ENCODE measurements around the gene RASSF4.

Gene RASSF4

DNA sequence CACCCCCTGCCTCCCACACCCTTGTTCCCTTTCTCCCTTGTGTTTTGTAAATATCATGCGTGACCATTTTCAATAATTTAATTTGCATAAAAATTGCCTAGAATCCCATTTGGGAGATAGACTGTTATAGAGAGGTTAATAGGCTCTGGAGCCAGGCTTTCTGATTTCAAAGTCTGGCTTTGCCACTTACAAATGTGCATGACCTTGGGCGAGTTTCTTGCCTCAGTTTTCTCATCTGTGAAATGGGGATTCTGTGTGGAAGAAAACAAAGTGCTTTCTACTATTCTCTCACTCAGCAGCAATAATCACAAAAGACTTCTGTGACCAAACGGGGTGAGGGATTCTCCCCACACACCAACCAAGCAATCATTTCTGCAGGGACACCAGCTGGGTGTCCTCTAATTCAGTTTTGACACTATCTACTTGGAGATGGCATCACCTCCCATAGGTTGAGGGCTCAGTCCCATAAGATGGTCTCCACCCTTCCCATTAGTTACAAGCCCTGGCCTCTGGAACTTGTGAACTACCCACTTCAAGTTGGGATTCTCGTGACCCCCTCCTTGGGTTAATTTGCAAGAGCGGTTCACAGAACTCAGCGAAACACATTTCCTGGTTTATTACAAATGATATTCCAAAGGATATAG lies 37.6 kb downstream of the RASSF4 start:
- TF ChIP-seq, protein P1, sequence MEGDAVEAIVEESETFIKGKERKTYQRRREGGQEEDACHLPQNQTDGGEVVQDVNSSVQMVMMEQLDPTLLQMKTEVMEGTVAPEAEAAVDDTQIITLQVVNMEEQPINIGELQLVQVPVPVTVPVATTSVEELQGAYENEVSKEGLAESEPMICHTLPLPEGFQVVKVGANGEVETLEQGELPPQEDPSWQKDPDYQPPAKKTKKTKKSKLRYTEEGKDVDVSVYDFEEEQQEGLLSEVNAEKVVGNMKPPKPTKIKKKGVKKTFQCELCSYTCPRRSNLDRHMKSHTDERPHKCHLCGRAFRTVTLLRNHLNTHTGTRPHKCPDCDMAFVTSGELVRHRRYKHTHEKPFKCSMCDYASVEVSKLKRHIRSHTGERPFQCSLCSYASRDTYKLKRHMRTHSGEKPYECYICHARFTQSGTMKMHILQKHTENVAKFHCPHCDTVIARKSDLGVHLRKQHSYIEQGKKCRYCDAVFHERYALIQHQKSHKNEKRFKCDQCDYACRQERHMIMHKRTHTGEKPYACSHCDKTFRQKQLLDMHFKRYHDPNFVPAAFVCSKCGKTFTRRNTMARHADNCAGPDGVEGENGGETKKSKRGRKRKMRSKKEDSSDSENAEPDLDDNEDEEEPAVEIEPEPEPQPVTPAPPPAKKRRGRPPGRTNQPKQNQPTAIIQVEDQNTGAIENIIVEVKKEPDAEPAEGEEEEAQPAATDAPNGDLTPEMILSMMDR (IDR thresholded peaks at IDR 0.05; ENCODE audit: low read depth, low read length) = no peak
- H3K4me3 ChIP-seq (ENCODE audit: low read depth, low read length) = no peak overlapping the region
- no peak for DNase-seq (ENCODE audit: low read depth, low spot score)
- in situ Hi-C loops (cut with HindIII; ENCODE audit: low sequenced_read_pairs) = no loop called here

DNA sequence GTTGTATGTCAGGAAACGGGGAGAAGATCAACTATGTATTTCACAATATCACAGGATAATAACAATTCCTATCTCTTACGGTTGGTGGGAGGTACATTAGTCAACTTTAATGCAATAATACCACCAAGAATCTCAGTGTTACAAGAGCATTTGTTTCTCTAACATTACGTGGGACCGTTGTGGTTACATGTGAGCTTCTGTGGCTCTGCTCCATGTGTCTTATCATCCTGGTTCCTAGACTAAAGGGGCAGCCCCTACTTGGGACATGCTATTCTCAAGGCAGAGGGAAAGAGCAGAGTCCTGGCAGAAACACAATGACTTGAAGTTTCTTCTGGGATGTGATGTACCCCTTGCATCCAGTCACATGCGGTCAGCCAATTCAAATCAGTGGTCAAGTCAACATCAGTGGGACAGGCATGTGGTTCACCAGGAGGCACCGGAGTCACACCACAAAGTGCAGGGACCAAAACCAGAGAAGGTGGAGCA lies 38.6 kb downstream of the RASSF4 start:
- peak; percentile 27 for DNase-seq (ENCODE audit: low read depth, low spot score)
- H3K4me3 ChIP-seq (ENCODE audit: low read depth, low read length) = no peak overlapping the region
- TF ChIP-seq, protein P1 (IDR thresholded peaks at IDR 0.05; ENCODE audit: low read depth, low read length) = no peak
- in situ Hi-C loops (cut with HindIII; ENCODE audit: low sequenced_read_pairs) = no loop called here

DNA sequence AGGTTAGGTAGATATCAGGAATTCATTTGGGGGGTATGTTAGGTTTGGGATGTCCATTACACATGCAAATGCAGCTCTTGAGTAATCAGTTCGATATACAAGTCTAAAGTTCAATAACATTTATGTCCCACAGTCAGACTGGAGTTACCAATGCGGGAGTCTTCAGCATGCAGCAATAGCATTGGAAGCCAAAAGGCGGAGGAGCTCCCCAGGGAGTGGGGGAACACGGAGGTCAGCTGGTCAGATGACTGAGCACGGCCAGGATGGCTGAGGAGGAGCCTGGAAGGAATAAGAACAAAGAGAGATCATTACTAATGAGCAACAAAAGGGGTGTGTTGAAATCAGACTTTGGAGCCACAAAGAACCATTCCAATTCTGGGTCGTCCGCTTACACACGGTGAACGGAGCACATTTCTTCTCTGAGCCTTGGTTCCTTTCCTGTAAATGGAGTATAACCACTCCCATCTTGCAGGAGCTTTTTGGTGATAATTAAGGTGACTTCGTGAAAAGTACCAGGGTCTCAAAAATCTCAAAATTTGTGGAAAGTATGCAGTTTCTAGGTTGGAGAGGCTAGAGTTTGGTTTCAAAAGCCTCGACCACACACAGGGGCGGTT lies 40.6 kb downstream of the RASSF4 start:
- DNase-seq (ENCODE audit: low read depth, low spot score) = peak; percentile 61
- TF ChIP-seq, protein P1 (IDR thresholded peaks at IDR 0.05; ENCODE audit: low read depth, low read length) = no peak
- H3K4me3 ChIP-seq (ENCODE audit: low read depth, low read length) = peak overlapping the region; percentile 54
- in situ Hi-C loops (cut with HindIII; ENCODE audit: low sequenced_read_pairs) = no loop called here

DNA sequence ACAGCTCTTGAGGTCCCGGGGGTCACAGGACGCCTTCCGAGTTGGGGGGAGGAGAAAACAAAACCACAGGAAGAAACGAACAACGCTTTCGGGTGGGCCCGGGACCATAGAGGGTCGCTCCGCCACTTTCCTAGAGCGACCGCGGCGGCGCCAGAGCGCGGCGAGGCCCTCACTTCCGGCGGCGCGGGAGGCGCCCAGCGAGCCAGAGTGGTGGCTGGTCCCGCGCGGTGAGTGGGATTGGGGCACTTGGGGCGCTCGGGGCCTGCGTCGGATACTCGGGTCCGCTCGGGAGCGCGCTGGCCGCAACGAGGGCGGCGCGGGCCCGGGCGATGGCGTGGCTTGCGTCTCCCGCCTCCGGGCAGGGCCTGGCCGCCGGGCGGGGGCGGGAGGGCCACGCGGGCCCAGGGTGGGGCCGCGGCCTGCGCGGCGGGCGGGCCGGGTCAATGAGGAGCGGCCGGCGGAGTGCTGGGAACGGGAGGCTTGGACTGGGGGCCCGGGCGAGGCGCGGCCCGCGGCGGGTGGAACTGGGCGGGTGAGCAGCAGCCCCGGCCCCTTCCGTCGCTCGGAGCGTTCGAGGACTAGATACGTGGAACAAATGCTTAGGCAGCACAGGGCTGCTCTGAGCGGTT lies 41.3 kb downstream of the RASSF4 start, which contains the start of gene ZNF22:
TSS of gene ZNF22 (plus strand) at position 172 of the 629 bp plus-strand sequence. CDS start 2,446 bp downstream, outside the sequence.
- DNase-seq (ENCODE audit: low read depth, low spot score) = peak; percentile 76
- in situ Hi-C loops (cut with HindIII; ENCODE audit: low sequenced_read_pairs) = no loop called here
- TF ChIP-seq, protein P1 (IDR thresholded peaks at IDR 0.05; ENCODE audit: low read depth, low read length) = no peak
- H3K4me3 ChIP-seq (ENCODE audit: low read depth, low read length) = peak within 1 kb of the TSS; percentile 54

DNA sequence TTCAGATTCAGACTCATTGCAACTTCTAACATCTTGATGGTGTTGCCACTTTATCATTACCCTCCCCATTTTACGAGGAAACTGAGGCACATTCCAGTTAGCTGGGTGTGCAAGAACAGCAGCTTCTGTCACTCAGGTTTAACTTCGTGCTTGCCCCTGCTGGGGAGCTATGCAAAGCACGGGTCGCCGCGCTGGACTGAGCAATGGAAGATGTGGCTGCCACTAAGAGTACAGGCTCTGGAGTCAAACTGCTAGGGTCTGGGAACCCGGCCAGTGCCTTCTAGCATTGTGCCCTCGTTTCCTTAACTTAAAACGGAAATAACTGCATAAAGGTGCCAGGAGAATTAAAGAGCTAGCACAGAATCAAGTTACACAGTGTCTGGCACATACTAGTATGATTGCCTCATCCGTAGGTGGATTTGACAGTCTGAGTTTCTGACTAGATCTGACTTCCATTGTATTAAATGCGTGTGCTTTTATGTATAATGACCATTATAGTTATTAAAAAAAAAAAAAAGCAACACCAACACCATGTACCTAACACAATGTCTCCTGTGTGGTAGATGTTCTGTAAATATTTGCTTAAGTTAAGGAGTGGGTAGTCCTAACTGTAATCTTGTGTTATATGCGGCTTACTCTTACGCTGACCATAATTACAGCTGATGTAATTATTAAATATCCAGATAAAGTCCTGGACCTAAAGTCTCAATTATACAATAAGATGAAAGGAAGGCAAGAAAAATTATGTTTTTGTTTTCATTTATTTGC lies 42.0 kb downstream of the RASSF4 start:
- in situ Hi-C loops (cut with HindIII; ENCODE audit: low sequenced_read_pairs) = no loop called here
- peak; percentile 73 for DNase-seq (ENCODE audit: low read depth, low spot score)
- TF ChIP-seq, protein P1 (IDR thresholded peaks at IDR 0.05; ENCODE audit: low read depth, low read length) = peak; percentile 28
- H3K4me3 ChIP-seq (ENCODE audit: low read depth, low read length) = peak overlapping the region; percentile 54

DNA sequence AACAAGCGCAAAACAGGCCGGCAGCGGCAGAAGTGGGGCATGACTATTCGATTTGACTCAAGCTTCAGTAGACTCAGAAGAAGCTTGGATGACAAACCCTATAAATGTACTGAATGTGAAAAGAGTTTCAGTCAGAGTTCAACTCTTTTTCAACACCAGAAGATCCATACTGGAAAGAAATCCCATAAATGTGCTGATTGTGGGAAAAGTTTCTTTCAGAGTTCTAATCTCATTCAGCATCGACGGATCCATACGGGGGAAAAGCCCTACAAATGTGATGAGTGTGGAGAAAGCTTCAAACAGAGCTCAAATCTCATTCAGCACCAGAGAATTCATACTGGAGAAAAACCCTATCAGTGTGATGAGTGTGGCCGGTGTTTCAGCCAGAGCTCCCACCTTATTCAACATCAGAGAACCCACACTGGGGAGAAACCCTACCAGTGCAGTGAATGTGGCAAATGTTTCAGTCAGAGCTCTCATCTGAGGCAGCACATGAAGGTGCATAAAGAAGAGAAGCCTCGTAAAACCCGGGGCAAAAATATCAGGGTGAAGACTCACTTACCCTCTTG lies 43.9 kb downstream of the RASSF4 start:
- in situ Hi-C loops (cut with HindIII; ENCODE audit: low sequenced_read_pairs) = no loop called here
- DNase-seq (ENCODE audit: low read depth, low spot score) = no peak
- H3K4me3 ChIP-seq (ENCODE audit: low read depth, low read length) = no peak overlapping the region
- TF ChIP-seq, protein P1 (IDR thresholded peaks at IDR 0.05; ENCODE audit: low read depth, low read length) = no peak
